GM19324 (cell line): ENCODE results near the gene FOXL2NB.

Source experiments
- ATAC-seq: cut with Tn5 transposase; IDR thresholded peaks from one replicate; pipeline ENCODE4 v1.9.1; 2021; ENCODE audit warnings: mild to moderate bottlenecking, moderate library complexity; ENCODE audit not compliant: unreplicated experiment, low FRiP score

FOXL2NB gene

GRCh38 chr3:138944929-138945708 lies 1.9 kb upstream of the FOXL2NB start:
- ATAC-seq, result no peak

- ATAC-seq, result no peak
Measured at GRCh38 chr3:138945709-138946662, 1.0 kb upstream of the FOXL2NB start.

GRCh38 chr3:138947495-138948121 lies 591 bp downstream of the FOXL2NB start:
- no peak for ATAC-seq

DNA sequence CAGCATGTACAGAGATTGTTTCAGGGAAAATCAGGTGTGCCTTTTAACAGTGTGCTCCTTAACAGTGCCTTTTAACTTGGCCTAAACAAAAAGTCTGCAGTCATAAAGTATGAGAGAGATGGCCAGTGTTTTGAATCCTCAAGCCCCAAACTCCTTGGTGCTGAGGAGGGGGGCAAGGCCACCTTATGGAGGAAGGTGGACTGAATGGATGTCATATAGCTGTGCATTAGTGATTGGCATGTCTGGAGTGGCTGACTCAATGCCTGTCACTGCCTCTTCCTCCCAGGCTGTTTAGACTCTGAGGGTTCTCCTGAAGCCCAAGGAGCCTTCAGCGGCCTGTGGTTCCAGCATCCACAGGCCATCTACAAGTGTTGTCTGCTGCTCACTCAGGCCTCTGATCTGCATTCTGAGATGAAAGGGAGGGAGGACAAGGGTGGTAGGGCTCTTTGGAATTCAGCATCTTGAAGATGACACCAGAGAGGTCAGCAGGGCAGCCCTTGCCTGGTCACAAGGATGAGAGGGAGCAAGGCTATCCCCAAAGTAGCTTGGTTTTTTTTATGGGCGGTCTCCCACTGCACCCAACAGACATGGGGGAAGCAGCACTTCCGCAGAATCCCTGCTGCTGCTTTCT lies 1.5 kb downstream of the FOXL2NB start:
- ATAC-seq, result no peak

GRCh38 chr3:138949002-138949418 lies 2.0 kb downstream of the FOXL2NB start:
- no peak for ATAC-seq

- ATAC-seq, result no peak
Measured at GRCh38 chr3:138949445-138950005, 2.5 kb downstream of the FOXL2NB start.

DNA sequence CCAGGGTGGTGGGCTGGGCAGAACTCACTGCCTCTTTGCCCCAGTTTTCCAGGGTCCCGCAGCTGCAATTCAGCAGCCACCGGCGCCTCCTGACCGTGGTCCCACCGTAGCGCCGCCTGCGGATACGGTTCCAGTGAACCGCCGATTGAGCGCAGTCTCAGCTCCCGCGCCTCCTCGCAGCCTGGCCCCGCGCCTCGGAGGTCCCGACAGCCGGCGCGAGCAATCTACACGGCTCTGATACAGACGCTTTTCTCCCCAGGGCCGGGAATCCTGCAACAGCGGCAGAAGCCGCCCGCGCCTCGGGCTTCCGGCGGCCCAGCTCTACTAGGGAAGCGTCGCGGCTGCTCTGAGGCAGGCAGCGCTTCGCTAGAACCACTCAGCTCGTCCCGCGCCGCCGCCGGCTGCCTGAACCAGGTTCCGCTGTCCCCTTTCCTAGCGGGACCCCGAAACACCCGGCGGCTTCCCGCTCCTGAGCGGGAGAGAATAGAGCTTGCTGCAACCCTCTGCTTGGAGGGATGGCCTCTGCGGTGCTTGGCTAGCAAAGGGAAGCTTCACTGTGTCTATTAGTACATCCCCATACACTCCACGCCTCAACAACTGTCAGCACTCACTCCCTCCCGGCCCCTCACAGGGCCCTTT lies 3.1 kb downstream of the FOXL2NB start:
- ATAC-seq, result no peak

DNA sequence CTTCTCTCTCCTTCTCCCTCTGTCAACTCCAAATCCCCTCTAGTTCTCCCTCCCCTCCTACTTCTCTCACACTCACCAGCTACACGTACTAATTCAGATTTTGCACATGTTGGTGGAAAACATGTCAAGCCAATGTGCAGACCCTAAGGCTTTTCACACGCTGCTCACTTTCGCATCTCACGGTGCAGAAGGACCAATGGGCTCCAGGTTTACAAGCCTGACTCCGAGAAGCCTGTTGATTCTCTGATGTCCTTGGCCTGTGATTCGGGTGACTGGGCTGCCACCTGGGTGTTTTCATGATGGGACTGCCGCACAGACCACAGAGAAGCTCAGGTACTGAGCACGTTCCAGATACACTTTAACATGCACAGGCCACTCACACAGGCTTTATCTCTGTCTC lies 3.7 kb downstream of the FOXL2NB start:
- ATAC-seq, result no peak

- no peak for ATAC-seq
Measured at GRCh38 chr3:138960417-138960852, 13.4 kb downstream of the FOXL2NB start.

DNA sequence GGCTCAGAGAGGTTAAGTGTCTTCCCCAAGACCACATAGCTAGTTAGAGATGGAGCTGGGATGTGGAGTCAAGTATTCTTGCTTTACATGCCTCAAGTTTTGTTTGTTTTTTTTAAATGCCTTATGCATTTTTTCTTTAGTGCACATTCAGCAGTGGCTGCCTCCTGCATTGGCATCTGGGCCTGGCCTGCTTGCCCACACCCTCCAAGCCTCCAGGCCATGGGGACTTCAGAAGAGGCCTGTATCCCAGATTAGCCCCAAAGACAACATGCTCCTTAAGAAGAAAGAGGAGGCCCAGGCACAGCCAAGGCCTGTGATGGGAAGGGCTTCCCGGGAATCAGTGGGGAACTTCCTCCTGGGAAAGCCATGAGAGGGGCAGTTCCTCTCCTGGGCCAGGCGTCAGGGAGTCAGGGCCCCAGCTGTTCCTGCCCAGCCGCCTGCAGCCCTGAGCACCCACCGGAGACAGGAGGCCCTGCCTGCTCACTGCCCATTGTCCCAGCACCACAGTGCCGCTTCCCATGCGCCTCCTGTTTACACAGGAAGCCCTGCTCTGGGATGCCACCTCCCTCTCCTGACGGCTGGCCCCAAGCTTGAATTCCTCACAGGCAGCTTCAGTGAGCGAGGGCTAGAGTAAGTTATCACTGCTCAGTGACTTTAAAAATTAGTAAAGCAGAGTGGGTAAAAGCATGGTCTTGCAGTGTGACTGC lies 16.0 kb downstream of the FOXL2NB start:
- no peak for ATAC-seq

DNA sequence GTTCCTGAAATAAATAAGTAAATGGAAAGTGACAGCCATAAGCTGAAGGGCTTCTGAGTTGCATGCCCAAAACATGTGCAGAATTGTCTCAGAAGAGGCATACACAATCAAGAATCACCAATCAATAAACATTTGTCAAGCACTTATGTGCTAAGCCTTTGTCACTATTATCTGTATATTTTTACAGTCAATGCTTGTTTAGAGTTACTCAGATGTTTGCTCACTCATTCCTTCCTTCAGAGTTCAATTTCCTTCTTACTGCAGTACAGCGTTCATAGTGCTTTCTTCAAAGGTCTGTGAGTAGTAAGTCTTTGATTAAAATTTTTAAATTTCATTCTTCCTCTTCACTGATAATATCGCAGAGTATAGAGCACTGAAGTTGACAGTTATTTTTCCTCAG lies 17.2 kb downstream of the FOXL2NB start:
- ATAC-seq, result no peak

- no peak for ATAC-seq
Measured at GRCh38 chr3:138964923-138965322, 17.9 kb downstream of the FOXL2NB start.

- ATAC-seq, result no peak
Measured at GRCh38 chr3:138971766-138972320, 24.8 kb downstream of the FOXL2NB start.

GRCh38 chr3:138972941-138973340 lies 25.9 kb downstream of the FOXL2NB start:
- no peak for ATAC-seq

- ATAC-seq, result no peak
Measured at GRCh38 chr3:138974462-138974861, 27.4 kb downstream of the FOXL2NB start.

DNA sequence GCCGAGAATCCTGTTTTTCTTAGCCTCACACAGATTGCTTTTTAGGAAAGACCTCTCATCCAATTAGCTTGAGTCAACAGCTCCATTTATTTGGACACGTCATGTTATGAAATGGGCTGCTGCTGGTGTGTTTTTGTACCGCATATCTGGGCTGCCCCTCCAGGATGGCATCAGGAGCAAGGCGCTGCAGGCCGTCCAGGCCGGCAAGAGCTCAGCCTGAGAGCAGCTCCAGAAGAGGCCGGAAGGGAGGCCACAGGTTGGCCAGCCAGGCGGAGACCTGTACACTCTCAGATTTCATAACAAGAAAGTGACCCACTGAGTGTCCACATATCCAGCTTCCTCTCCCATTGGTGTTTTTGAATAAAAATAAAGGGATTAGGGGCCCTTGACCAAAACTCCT lies 28.3 kb downstream of the FOXL2NB start:
- ATAC-seq, result no peak

GRCh38 chr3:138976047-138976446 lies 29.0 kb downstream of the FOXL2NB start:
- no peak for ATAC-seq

- no peak for ATAC-seq
Measured at GRCh38 chr3:138984816-138985215, 37.8 kb downstream of the FOXL2NB start.

- no peak for ATAC-seq
Measured at GRCh38 chr3:138985932-138986331, 38.9 kb downstream of the FOXL2NB start.
